H1 (cell line): ENCODE data around the gene NME9. TPM values are rescaled to one million over a fixed set of nuclear protein-coding genes. Genes with fewer than 3 reads are reported as not detected.
A peak's percentile ranks its signal among the peaks of the same experiment; 100 is the strongest.

Source experiments
- CTCF ChIA-PET: fragments of 300-600 bp; sonication (Branson Sonifier 250); formaldehyde crosslinking; loops from one replicate; lab custom pipeline; 2021; ENCODE audit not compliant: partially characterized antibody; lab: Charles Lee
- POLR2A ChIA-PET: fragments of 300-600 bp; sonication (Branson Sonifier 250); formaldehyde crosslinking; loops from one replicate; lab custom pipeline; 2021; ENCODE audit warnings: inconsistent platforms; ENCODE audit not compliant: partially characterized antibody; lab: Charles Lee
- DNase-seq, 2 experiments: peaks; one replicate each; pipeline versions ENCODE4 v3.0.0 to v3.0.0-alpha.2; 2010 to 2022; ENCODE audit warnings: low spot score in 2 of 2, low read depth in 1 of 2, mixed read lengths in 1 of 2
- FAIRE-seq: peaks from 2 replicates; lab custom pipeline; 2011; peaks lifted over from hg19 to GRCh38; lab: Jason Lieb, UNC
- H2AFZ ChIP-seq: 2 replicates; pipeline ENCODE4 v1.8.1; 2012; ENCODE audit warnings: low read length, inconsistent platforms
- H2AK5ac ChIP-seq: 2 replicates; pipeline ENCODE4 v1.6.1; 2013; ENCODE audit warnings: low read depth, low read length
- H2BK120ac ChIP-seq: replicated peaks from 2 replicates; pipeline ENCODE3; 2013; ENCODE audit warnings: low read depth, low read length, inconsistent platforms
- H2BK12ac ChIP-seq: 2 replicates; pipeline ENCODE4 v1.6.1; 2013; ENCODE audit warnings: low read depth, low read length
- H2BK15ac ChIP-seq: 2 replicates; pipeline ENCODE4 v1.6.1; 2013; ENCODE audit warnings: low read length
- H2BK20ac ChIP-seq: 2 replicates; pipeline ENCODE4 v1.6.1; 2013; ENCODE audit warnings: low read length
- H2BK5ac ChIP-seq: 2 replicates; pipeline ENCODE4 v1.6.1; 2013; ENCODE audit warnings: low read depth, low read length
- H3K14ac ChIP-seq: 2 replicates; pipeline ENCODE4 v1.6.1; 2013; ENCODE audit warnings: inconsistent platforms; ENCODE audit not compliant: insufficient read length
- H3K18ac ChIP-seq: 2 replicates; pipeline ENCODE4 v1.6.1; 2013; ENCODE audit warnings: low read length; ENCODE audit errors: extremely low read depth
- H3K23ac ChIP-seq: 2 replicates; pipeline ENCODE4 v1.6.1; 2013; ENCODE audit warnings: inconsistent platforms; ENCODE audit not compliant: insufficient read length
- H3K23me2 ChIP-seq: 2 replicates; pipeline ENCODE4 v1.6.1; 2013; ENCODE audit warnings: low read depth, low read length
- H3K27ac ChIP-seq: 2 replicates; pipeline ENCODE4 v1.6.1; 2011; ENCODE audit warnings: low read depth, low read length, inconsistent platforms
- H3K27me3 ChIP-seq, 4 experiments: replicated peaks in 1 of 4; 1 replicate in 1 of 4; 2 replicates in 3 of 4; pipeline versions ENCODE4 v1.6.1 to v1.8.1; 2011 to 2013; ENCODE audit warnings: low read length in 3 of 4, mild to moderate bottlenecking in 3 of 4, inconsistent platforms in 2 of 4, mixed read lengths in 2 of 4, moderate library complexity in 1 of 4; ENCODE audit not compliant: control insufficient read depth in 3 of 4, insufficient read depth in 3 of 4; ENCODE audit errors: extremely low read depth in 1 of 4
- H3K36me3 ChIP-seq, 4 experiments: 2 replicates each; pipeline versions ENCODE4 v1.6.1 to v1.8.1; 2011 to 2013; ENCODE audit warnings: mild to moderate bottlenecking in 4 of 4, low read length in 3 of 4, moderate library complexity in 2 of 4, control low read depth in 1 of 4, inconsistent platforms in 1 of 4; ENCODE audit not compliant: insufficient read depth in 4 of 4, control insufficient read depth in 2 of 4
- H3K4ac ChIP-seq: replicated peaks from 2 replicates; pipeline ENCODE3; 2013; ENCODE audit warnings: low read length, low read depth, mixed read lengths, inconsistent platforms; ENCODE audit not compliant: insufficient read length
- H3K4me1 ChIP-seq, 4 experiments: replicated peaks in 1 of 4; 1 replicate in 1 of 4; 2 replicates in 3 of 4; pipeline versions ENCODE4 v1.6.1 to v1.8.1; 2011 to 2013; ENCODE audit warnings: low read length in 3 of 4, inconsistent platforms in 2 of 4, mixed read lengths in 1 of 4; ENCODE audit not compliant: insufficient read depth in 4 of 4, control insufficient read depth in 3 of 4
- H3K4me2 ChIP-seq, 2 experiments: 2 replicates each; pipeline versions ENCODE4 v1.6.1 to v1.8.1; 2011 to 2013; ENCODE audit warnings: low read depth in 2 of 2, low read length in 2 of 2, control low read depth in 1 of 2, inconsistent platforms in 1 of 2, mild to moderate bottlenecking in 1 of 2; ENCODE audit not compliant: insufficient read depth in 1 of 2
- H3K4me3 ChIP-seq, 4 experiments: fragments of 200-600, 300-600 bp in 1 of 4; sonication (generic), shearing (Covaris generic), sonication (Bioruptor Twin) in 1 of 4; 2 replicates each; pipeline versions ENCODE4 v1.5.1 to v1.8.1; 2011 to 2016; ENCODE audit warnings: low read length in 4 of 4, low read depth in 3 of 4, control low read depth in 2 of 4, inconsistent platforms in 2 of 4, mild to moderate bottlenecking in 2 of 4, mixed read lengths in 1 of 4, moderate library complexity in 1 of 4; ENCODE audit not compliant: insufficient read depth in 2 of 4; ENCODE audit errors: extremely low read depth in 1 of 4
- H3K56ac ChIP-seq: replicated peaks from 2 replicates; pipeline ENCODE3; 2013; ENCODE audit warnings: low read depth, mild to moderate bottlenecking, mixed read lengths, low read length, inconsistent platforms; ENCODE audit not compliant: insufficient read length
- H3K79me1 ChIP-seq: 2 replicates; pipeline ENCODE4 v1.6.1; 2013; ENCODE audit warnings: low read depth, low read length, control low read depth
- H3K79me2 ChIP-seq, 2 experiments: 2 replicates each; pipeline versions ENCODE4 v1.6.1 to v1.8.1; 2012 to 2013; ENCODE audit warnings: low read length in 2 of 2, mild to moderate bottlenecking in 2 of 2, inconsistent platforms in 1 of 2; ENCODE audit not compliant: insufficient read depth in 2 of 2, control insufficient read depth in 1 of 2
- H3K9ac ChIP-seq, 4 experiments: replicated peaks in 1 of 4; 1 replicate in 1 of 4; 2 replicates in 3 of 4; pipeline versions ENCODE4 v1.6.1 to v1.8.1; 2011 to 2013; ENCODE audit warnings: low read depth in 3 of 4, low read length in 3 of 4, control low read depth in 2 of 4, mild to moderate bottlenecking in 2 of 4, moderate library complexity in 2 of 4, inconsistent platforms in 1 of 4; ENCODE audit errors: extremely low read depth in 1 of 4
- H3K9me3 ChIP-seq, 2 experiments: 2 replicates each; pipeline versions ENCODE4 v1.6.1 to v1.8.1; 2012 to 2013; ENCODE audit warnings: mild to moderate bottlenecking in 2 of 2, moderate library complexity in 2 of 2, control low read depth in 1 of 2, inconsistent platforms in 1 of 2, low read depth in 1 of 2, low read length in 1 of 2, mixed read lengths in 1 of 2; ENCODE audit not compliant: insufficient read depth in 2 of 2
- H4K20me1 ChIP-seq, 2 experiments: replicated peaks in 1 of 2; 2 replicates each; pipeline versions ENCODE3 to v1.8.1; 2011 to 2013; ENCODE audit warnings: inconsistent platforms in 2 of 2, low read length in 2 of 2, mild to moderate bottlenecking in 1 of 2; ENCODE audit not compliant: insufficient read depth in 2 of 2, control insufficient read depth in 1 of 2
- H4K5ac ChIP-seq: 2 replicates; pipeline ENCODE4 v1.6.1; 2013; ENCODE audit warnings: low read length, low read depth, mixed read lengths, inconsistent platforms; ENCODE audit not compliant: insufficient read length
- H4K8ac ChIP-seq: 2 replicates; pipeline ENCODE4 v1.8.0; 2013; ENCODE audit warnings: mild to moderate bottlenecking, moderate library complexity, low read length, inconsistent platforms; ENCODE audit not compliant: insufficient read depth; ENCODE audit errors: extremely low read depth
- H4K91ac ChIP-seq: replicated peaks from 2 replicates; pipeline ENCODE3; 2013; ENCODE audit warnings: low read length, mixed read lengths, inconsistent platforms; ENCODE audit not compliant: insufficient read length
- BACH1 ChIP-seq: IDR thresholded peaks from 2 replicates; pipeline ENCODE4 v1.6.1; 2012; ENCODE audit warnings: low read length, improper control_type of control experiment
- CREB1 ChIP-seq: IDR thresholded peaks from 2 replicates; pipeline ENCODE4 v1.6.1; 2012; ENCODE audit warnings: inconsistent platforms
- JUND ChIP-seq: IDR thresholded peaks from 2 replicates; pipeline ENCODE4 v1.6.1; 2011; ENCODE audit warnings: mild to moderate bottlenecking, improper control_type of control experiment, low read length
- NANOG ChIP-seq: IDR thresholded peaks from 2 replicates; pipeline ENCODE4 v1.6.1; 2011; ENCODE audit warnings: low read length, low read depth, mild to moderate bottlenecking, inconsistent platforms; ENCODE audit not compliant: insufficient read depth, poor library complexity, severe bottlenecking
- RAD21 ChIP-seq, 2 experiments: IDR thresholded peaks in 1 of 2; conservative IDR thresholded peaks in 1 of 2; 2 replicates each; pipeline ENCODE4 v1.6.1; 2011; ENCODE audit warnings: low read depth in 2 of 2, low read length in 2 of 2, improper control_type of control experiment in 1 of 2, inconsistent platforms in 1 of 2, mild to moderate bottlenecking in 1 of 2, moderate library complexity in 1 of 2
- RXRA ChIP-seq: IDR thresholded peaks from 2 replicates; pipeline ENCODE4 v1.6.1; 2011; ENCODE audit warnings: low read depth, mild to moderate bottlenecking, low read length, moderate library complexity; ENCODE audit not compliant: insufficient read depth
- SAP30 ChIP-seq: fragments of 300-600 bp; sonication (generic); IDR thresholded peaks from 2 replicates; pipeline ENCODE4 v1.7.1; 2012; ENCODE audit warnings: low read length, moderate library complexity, mild to moderate bottlenecking, inconsistent platforms; ENCODE audit not compliant: insufficient read depth, insufficient replicate concordance
- SIRT6 ChIP-seq: IDR thresholded peaks from one replicate; pipeline ENCODE4 v1.7.1; 2012; ENCODE audit warnings: low read length, inconsistent platforms
- SRF ChIP-seq: IDR thresholded peaks from 2 replicates; pipeline ENCODE4 v1.6.1; 2011; ENCODE audit warnings: mild to moderate bottlenecking, low read depth, low read length, moderate library complexity
- TBP ChIP-seq: IDR thresholded peaks from 2 replicates; pipeline ENCODE4 v1.6.1; 2011; ENCODE audit warnings: low read depth, low read length, improper control_type of control experiment
- WGBS, 2 experiments: shearing (Covaris generic) in 1 of 2; methylation state at CpG; one replicate each; pipeline versions ENCODE4 v1.1.6 to v1.1.7; 2013 to 2015; ENCODE audit warnings: low lambda C conversion rate in 2 of 2, mixed read lengths in 2 of 2, inconsistent platforms in 1 of 2, low coverage in 1 of 2, missing lambda C conversion rate in 1 of 2; ENCODE audit not compliant: insufficient replicate concordance in 2 of 2, insufficient coverage in 1 of 2, insufficient read length in 1 of 2; ENCODE audit errors: extremely low coverage in 1 of 2, missing lambda C conversion rate in 1 of 2; 5-methylcytosine and 5-hydroxymethylcytosine counted together
- polyA plus RNA-seq, 7 experiments: library from polyadenylated mRNA; depleted of rRNA in 3 of 7; stranded (reverse) in 5 of 7; unstranded in 2 of 7; fragments of >200 nt in 5 of 7; fragments of 200-250 nt in 2 of 7; gene quantifications; 1 replicate in 5 of 7; 2 replicates in 1 of 7; 4 replicates in 1 of 7; pipeline versions ENCODE4 v1.2.1 to v1.2.3, GENCODE V29; 2011 to 2013; ENCODE audit warnings: missing spikeins in 2 of 7, mixed read lengths in 2 of 7
- total RNA-seq: library from RNA; stranded (reverse); fragmentation: NEBNext Ultra II Directional; extraction: Animal tissue kit (Norgen Biotek cat#: 25700); gene quantifications from 2 replicates; pipeline ENCODE4 v1.2.1, GENCODE V29; 2021

Gene NME9
- total and polyA plus RNA-seq, 2 of the 8 experiments (the other 6 are each of a cell fraction or from before 2014, with no cell fraction given): 0.11 TPM; not detected in 1

DNA sequence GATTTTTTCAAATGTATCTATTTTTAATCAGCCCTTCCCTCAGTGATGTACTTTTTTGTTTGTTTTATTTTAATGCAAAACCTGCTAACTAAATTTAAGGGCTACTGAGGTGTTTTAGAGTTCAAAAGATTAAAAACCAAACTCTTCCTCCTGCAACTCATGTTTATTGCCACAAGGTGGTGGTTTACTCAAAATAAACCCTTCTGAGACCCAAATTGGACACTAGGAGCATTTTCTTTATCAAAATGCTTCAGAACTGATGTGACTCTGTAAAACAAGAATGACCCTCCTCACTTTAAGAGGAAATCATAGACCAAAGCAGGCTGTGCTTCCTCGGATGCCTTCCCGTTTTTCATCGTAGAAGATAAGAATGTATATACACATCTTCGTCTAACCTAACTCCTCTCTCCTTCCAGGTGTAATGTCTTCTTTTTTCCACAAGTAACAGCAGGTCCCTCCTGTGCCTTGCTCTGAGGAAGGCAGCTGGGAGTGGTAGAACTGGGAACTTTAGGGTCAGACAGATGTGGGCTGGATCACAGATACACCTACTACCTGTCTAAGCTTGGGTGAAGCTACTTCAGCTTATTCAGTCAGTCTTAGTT lies 2.9 kb upstream of the NME9 start:
- peaks cover 5% of the 10 kb centered on the region for H3K23me2 ChIP-seq
- no peak overlapping the region for H3K23ac ChIP-seq
- FAIRE-seq: peak; percentile 60
- 63% methylated on average over 4 of the region's 4 CpGs; no CpG with 5 or more reads in 1 of the 2 experiments for WGBS, 2 experiments
- no peak overlapping the region for H2BK20ac ChIP-seq
- H4K8ac ChIP-seq: no peak overlapping the region
- H3K9ac ChIP-seq: no peak overlapping the region
- no peak overlapping the region for H2BK15ac ChIP-seq
- no peak overlapping the region for H4K91ac ChIP-seq
- H3K9me3 ChIP-seq: no peaks in the 10 kb centered on the region
- no peak overlapping the region for H3K27ac ChIP-seq
- H3K27me3 ChIP-seq: no peaks in the 10 kb centered on the region
- no peaks in the 10 kb centered on the region for H3K79me1 ChIP-seq
- no peaks in the 10 kb centered on the region for H3K79me2 ChIP-seq
- no peak overlapping the region for H2BK120ac ChIP-seq
- no peak overlapping the region for H4K5ac ChIP-seq
- H2BK12ac ChIP-seq: no peak overlapping the region
- DNase-seq: peak in 1 of 2 experiments; percentile 42
- no peaks in the 10 kb centered on the region for H4K20me1 ChIP-seq
- ChIA-PET CTCF (interaction anchor here (0.6 to 4.3 kb wide), 26 partner anchors 9 to 186 kb away, joined by 3 to 66 read pairs (median 4); partner anchors contain the start of genes ESYT3 and MRAS), POLR2A (no interaction called here)
- H3K56ac ChIP-seq: no peak overlapping the region
- H3K4me2 ChIP-seq: no peak overlapping the region
- H3K4ac ChIP-seq: no peak overlapping the region
- peaks cover 0 to 12% (median 5%) of the 10 kb centered on the region in 4 experiments; a peak in 4 of 7 replicates for H3K4me1 ChIP-seq
- H3K36me3 ChIP-seq: no peaks in the 10 kb centered on the region
- H2BK5ac ChIP-seq: no peak overlapping the region
- no peak overlapping the region for H3K14ac ChIP-seq
- H3K18ac ChIP-seq: no peak overlapping the region
- no peak overlapping the region for H3K4me3 ChIP-seq
- no peak overlapping the region for H2AK5ac ChIP-seq
- H2AFZ ChIP-seq: peak overlapping the region; percentile 47; the same call in 1 of the 2 replicates
- TF ChIP-seq RAD21 (IDR thresholded peaks at IDR 0.05 in 1 of 2, conservative IDR thresholded peaks at IDR 0.05 in 1 of 2; ENCODE audit: low read depth in 2 of 2, low read length in 2 of 2) (peak; percentile 55 to 57), SAP30 (no peak), SRF (no peak), JUND (no peak), NANOG (no peak), SIRT6 (no peak), RXRA (no peak), TBP (no peak), BACH1 (no peak), CREB1 (no peak)
